Stimulated activated naive CD8-positive, alpha-beta T cell treated with anti-CD3 and anti-CD28 coated beads, Interleukin-15, Interleukin-2, amounts not matched to agents 100 ng/mL and 50 ng/mL, for 24 hours (primary cell): Measurements from ENCODE around the gene TTLL6.

Experiments
- H3K27ac Mint-ChIP-seq: one replicate; pipeline ENCODE4 v1.8.0; 2021; ENCODE audit warnings: mild to moderate bottlenecking, mixed read lengths
- H3K27me3 Mint-ChIP-seq: one replicate; pipeline ENCODE4 v1.8.0; 2021; ENCODE audit warnings: mixed read lengths
- H3K36me3 Mint-ChIP-seq: one replicate; pipeline ENCODE4 v1.8.0; 2021; ENCODE audit warnings: low read depth, mixed read lengths
- H3K4me1 Mint-ChIP-seq: one replicate; pipeline ENCODE4 v1.8.0; 2021; ENCODE audit warnings: low read depth, mixed read lengths
- H3K4me3 Mint-ChIP-seq: one replicate; pipeline ENCODE4 v1.8.0; 2021; ENCODE audit warnings: mild to moderate bottlenecking, mixed read lengths
- H3K9me3 Mint-ChIP-seq: one replicate; pipeline ENCODE4 v1.8.0; 2021; ENCODE audit warnings: mixed read lengths

Gene TTLL6

DNA sequence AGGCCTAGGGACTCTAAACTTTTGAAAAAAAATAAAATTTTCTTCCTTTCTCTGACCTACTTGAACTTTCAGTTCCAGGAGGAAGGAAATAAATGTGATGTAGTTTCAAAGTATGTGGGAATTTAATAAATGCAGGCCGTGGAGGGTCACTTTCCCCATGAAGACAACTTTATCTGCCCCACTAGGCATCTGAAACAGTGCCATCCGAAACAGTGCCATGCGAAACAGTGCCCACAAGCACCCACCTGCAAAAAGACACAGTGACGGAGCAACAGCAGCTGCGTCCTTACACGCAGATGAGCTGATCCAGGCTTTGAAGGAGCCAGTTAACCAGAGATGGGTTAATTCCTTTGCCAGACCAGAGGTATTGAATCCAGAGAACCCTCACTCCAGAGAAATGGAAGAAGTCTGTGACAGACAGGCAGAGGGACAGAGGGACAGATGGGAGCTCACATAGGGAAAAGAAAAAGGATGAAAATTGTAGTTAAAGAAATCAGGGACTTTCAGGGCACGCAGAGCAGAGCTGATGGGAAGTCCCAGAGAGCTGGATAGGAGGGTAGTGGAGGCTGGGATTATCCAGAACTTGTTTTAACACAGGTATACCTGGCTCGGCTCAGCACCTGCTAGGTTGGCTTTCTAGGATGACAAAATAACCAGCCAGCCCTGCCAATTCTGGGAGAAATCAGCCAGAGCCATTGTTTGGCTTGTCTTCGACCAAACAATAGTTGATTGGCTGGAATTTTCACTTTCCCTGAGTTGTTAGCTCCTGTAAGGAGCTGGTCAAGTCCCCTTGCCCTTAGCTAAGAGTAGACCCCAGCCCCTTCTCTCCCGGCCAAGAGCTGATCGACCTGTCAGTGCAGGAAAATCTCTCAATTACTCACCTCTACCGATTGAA is 71.4 kb downstream of the TTLL6 start:
- Mint-ChIP-seq H3K27ac (no peak overlapping the region), H3K9me3 (no peaks in the 10 kb centered on the region), H3K4me1 (no peaks in the 10 kb centered on the region)

GRCh38 chr17:48740537-48740936 is 76.5 kb downstream of the TTLL6 start:
- Mint-ChIP-seq H3K27ac (no peak overlapping the region), H3K9me3 (no peaks in the 10 kb centered on the region), H3K4me3 (no peak overlapping the region), H3K4me1 (peaks cover 5% of the 10 kb centered on the region), H3K27me3 (peaks cover 94% of the 10 kb centered on the region), H3K36me3 (no peaks in the 10 kb centered on the region)

More for the DNA sequence above, 71.4 kb downstream of the TTLL6 start:
- Mint-ChIP-seq H3K4me3 (no peak overlapping the region), H3K27me3 (peaks cover 93% of the 10 kb centered on the region), H3K36me3 (no peaks in the 10 kb centered on the region)

- peaks cover 5% of the 10 kb centered on the region for H3K4me1 Mint-ChIP-seq
- H3K27me3 Mint-ChIP-seq: peaks cover 94% of the 10 kb centered on the region
- H3K36me3 Mint-ChIP-seq: no peaks in the 10 kb centered on the region
- no peaks in the 10 kb centered on the region for H3K9me3 Mint-ChIP-seq
- peak overlapping the region; percentile 68 for H3K4me3 Mint-ChIP-seq
- H3K27ac Mint-ChIP-seq: no peak overlapping the region
These were observed 78.1 kb downstream of the TTLL6 start for GRCh38 chr17:48738803-48739526.

DNA sequence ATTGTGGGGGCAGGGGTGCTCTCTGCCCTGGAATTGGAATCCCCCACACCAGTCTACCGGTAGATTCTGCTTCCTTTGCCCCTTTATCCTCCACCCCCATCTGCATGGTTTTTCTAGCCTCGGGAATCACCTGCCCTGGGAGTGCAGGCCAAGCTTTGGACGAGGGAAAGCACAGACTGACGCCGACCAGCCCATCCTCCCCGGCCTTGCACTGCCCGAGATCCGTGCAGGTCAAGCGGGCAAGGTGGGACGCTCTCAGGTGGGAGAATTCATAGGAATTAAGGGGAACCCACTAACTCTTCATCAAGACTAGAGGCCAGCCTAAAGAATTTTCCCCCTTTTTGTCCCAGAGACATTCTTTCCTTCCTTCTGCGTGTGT is 78.6 kb downstream of the TTLL6 start:
- Mint-ChIP-seq H3K27ac (no peak overlapping the region), H3K36me3 (no peaks in the 10 kb centered on the region), H3K9me3 (no peaks in the 10 kb centered on the region), H3K4me1 (peaks cover 11% of the 10 kb centered on the region), H3K4me3 (no peak overlapping the region), H3K27me3 (peaks cover 94% of the 10 kb centered on the region)

DNA sequence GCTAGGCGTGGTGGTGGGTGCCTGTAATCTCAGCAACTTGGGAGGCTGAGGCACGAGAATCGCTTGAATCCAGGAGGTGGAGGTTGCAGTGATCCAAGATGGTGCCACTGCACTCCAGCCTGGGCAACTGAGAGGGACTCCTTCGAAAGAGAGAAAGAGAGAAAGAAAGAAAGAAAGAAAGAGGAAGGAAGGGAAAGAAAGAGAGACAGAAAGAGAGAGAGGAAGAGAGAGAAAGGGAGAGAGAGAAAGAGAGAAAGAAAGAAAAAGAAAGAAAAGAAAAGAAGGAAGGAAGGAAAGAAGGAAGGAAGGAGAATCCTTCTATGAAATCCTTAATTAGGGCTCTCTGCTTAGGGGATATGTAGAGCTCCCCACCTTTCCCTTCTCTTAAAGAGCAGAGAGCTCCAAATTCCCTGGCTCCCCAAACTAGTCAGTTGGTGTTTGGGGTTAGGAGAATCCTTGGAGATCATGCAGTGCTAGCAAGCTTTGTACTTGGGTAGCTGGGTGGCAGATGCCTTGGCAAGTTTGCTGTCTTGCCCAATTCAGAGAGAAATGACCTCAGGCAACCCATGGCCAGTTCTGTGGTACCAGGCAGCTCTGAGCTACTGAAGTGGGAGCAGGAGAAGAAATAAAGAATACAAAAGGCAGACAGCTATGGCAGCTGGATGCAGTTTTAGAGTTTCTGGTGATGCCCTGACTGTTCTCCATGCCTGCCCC is 79.5 kb downstream of the TTLL6 start:
- peaks cover 92% of the 10 kb centered on the region for H3K27me3 Mint-ChIP-seq
- peaks cover 18% of the 10 kb centered on the region for H3K4me1 Mint-ChIP-seq
- H3K27ac Mint-ChIP-seq: no peak overlapping the region
- no peak overlapping the region for H3K4me3 Mint-ChIP-seq
- H3K36me3 Mint-ChIP-seq: no peaks in the 10 kb centered on the region
- no peaks in the 10 kb centered on the region for H3K9me3 Mint-ChIP-seq

DNA sequence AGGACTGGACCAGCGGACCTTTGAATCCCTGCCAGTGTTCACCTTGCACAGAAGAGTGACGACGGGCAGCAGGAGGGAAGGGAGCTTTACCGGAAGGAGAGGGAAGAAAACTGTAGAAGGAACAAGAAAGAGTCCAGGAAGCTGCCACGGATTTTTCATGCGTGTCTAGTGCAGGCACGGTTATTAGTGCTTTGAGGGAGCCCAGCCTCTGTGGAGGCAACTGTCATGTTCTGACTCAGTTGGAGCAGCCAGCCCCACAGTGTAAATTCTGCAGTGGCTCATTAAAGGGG is 82.0 kb downstream of the TTLL6 start:
- H3K4me3 Mint-ChIP-seq: no peak overlapping the region
- H3K27me3 Mint-ChIP-seq: peaks cover 93% of the 10 kb centered on the region
- no peaks in the 10 kb centered on the region for H3K36me3 Mint-ChIP-seq
- peaks cover 20% of the 10 kb centered on the region for H3K4me1 Mint-ChIP-seq
- H3K9me3 Mint-ChIP-seq: no peaks in the 10 kb centered on the region
- no peak overlapping the region for H3K27ac Mint-ChIP-seq

DNA sequence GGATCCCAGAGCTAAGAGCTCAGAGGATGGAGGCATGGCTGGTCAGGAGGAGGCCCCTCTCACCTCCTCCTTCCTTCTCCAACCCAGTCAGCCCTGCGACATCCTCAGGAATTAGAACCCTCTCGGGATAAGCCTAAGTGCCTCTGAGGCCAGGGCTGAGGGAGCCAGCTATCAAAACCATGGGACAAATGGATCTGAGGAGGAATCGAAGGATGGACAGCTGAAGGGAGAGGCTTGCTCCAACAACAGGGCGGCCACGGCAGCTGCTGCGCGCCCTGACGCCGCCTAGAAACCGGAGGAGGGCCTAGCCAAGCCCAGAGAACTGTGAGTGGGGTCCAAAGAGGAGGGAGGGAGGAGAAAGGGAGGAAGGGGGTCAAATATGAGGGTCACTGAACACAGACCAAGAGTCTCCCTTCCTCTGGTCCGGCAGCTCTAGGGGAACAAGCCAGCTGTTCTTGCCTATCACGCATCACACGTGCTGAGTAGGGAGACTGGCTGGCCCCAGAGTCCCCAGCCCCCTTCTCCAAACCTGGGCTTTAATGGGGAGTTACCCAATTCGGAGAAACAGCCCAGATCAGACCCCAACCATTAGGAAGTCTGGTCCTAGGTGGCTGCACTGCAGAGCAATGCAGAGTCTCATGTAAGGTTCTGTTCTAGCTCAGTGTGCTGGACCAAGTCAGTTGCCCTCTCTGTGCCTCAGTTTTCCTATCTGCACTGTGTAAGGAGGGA is 82.5 kb downstream of the TTLL6 start:
- Mint-ChIP-seq H3K9me3 (no peaks in the 10 kb centered on the region), H3K27me3 (peaks cover 93% of the 10 kb centered on the region), H3K27ac (no peak overlapping the region), H3K4me1 (peaks cover 21% of the 10 kb centered on the region), H3K4me3 (no peak overlapping the region), H3K36me3 (no peaks in the 10 kb centered on the region)

DNA sequence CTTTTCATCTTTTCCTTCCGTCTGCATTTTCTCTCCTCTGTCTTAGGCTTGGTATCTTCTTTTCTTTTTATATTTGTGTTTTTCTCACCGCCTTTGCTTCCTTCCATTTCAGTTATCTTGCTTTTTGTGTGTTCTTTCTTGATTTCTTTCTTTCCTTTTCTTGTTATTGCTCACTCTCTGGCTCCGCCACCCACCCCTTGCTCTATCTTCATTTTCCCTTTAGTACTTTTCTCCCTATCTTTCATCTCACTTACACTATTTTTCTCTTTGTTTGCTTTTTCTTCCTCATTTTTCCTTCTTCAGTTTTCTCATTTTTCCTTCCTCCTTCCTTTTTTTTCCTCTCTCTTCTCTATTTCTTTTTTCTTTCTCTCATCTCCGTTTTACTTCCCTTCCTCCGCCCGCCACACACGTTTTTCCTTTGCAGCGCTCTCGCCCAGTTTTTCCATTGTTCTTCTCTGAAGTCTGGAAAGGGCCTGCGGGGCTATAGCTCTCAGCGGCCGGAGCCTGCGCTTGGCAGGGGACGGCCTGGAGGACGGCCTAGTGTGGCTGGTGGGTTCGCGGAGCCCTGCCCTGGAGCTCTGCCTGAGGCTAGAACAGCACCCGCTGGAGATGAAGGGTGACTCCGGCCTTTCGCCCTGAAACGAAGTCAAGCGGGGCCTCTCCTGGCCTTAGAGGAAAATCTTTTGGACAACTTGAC is 83.2 kb downstream of the TTLL6 start:
- Mint-ChIP-seq H3K36me3 (no peaks in the 10 kb centered on the region), H3K27me3 (peaks cover 93% of the 10 kb centered on the region), H3K4me3 (peak overlapping the region; percentile 47), H3K9me3 (no peaks in the 10 kb centered on the region), H3K27ac (no peak overlapping the region), H3K4me1 (peaks cover 19% of the 10 kb centered on the region)

DNA sequence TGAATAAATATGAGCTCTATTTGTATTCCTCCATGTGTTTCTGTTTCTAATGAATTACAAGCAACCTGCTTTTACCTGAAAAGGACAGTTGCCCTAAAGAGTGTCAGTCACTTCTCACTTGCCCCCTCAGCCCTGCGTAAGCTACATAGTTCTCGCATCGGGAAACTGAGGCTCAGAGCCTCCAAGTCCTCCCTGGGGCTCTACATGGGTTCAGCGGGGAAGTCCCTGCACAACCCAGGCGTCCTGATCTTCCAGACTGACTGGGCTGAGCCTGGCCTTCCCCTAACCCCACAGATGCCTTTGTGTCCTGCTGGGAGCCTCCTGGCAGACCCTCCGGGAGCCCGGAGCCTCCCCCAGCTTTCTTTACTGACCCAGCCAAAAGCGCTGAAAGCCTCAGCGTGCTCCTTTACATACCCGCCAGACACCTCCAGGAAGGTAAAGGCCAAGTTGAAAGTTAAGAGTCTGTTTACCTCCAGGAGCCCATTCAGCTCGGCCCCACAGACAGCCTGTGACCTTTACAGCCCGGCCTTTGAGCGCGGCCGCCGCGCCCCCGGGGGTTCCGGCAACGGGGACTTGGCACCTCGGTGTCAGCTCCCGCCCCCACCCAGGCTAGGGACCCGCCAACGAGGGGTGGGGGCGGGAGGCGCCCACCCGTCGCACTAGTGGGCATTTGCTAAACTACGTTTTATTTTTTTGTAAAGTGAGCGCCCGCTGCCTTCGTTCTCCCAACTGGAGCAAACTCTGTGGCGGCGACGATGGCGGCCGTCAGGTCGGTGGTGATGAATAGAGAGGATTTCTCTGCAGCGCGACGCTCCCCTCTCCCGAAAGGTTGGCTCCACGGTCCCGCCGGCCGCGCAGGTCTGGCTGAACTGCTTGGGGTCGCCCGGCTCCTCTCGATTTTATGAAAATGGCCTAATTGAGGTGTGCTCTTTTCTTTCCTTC is 84.1 kb downstream of the TTLL6 start:
- Mint-ChIP-seq H3K4me3 (peak overlapping the region; percentile 47), H3K36me3 (no peaks in the 10 kb centered on the region), H3K27me3 (peaks cover 93% of the 10 kb centered on the region), H3K4me1 (peaks cover 25% of the 10 kb centered on the region), H3K27ac (no peak overlapping the region), H3K9me3 (no peaks in the 10 kb centered on the region)

DNA sequence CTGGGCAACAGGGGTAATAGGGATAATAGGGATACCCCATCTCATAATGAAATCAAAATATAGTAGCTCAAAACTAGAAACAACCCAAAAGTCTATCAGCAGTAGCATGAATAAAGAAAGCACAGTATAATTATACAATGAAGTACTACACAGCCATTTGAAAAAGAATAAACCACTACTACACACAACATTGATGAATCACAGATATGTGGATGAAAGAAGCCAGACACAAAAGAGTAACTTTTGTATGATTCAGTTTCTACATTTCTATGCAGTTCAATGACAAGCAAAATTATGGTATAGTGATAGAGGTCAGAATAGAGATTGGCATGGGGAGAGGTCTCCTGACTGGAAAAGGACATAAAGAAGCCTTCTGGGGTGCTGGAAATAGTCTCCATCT is 85.7 kb downstream of the TTLL6 start:
- Mint-ChIP-seq H3K36me3 (no peaks in the 10 kb centered on the region), H3K27me3 (peaks cover 93% of the 10 kb centered on the region), H3K27ac (no peak overlapping the region), H3K4me3 (no peak overlapping the region), H3K9me3 (no peaks in the 10 kb centered on the region), H3K4me1 (peaks cover 26% of the 10 kb centered on the region)

DNA sequence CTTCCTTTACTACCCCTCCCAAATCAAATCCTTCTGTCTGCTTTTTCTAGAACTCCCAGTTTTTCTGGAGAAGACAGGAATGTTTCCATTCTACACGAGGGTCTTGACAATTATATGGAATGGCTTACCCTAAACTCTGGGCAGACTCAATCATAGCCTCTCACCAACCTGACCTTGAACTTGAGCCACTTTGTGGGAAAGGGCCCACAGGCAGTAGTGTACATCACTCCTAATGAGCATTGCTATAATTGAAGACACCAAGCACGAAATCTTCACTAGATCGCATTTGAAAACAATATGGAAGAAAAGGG is 86.8 kb downstream of the TTLL6 start:
- Mint-ChIP-seq H3K4me3 (no peak overlapping the region), H3K4me1 (peaks cover 27% of the 10 kb centered on the region), H3K27me3 (peaks cover 93% of the 10 kb centered on the region), H3K9me3 (no peaks in the 10 kb centered on the region), H3K27ac (no peak overlapping the region), H3K36me3 (no peaks in the 10 kb centered on the region)

GRCh38 chr17:48729335-48730239 is 87.4 kb downstream of the TTLL6 start:
- H3K4me1 Mint-ChIP-seq: peaks cover 31% of the 10 kb centered on the region
- no peak overlapping the region for H3K4me3 Mint-ChIP-seq
- no peak overlapping the region for H3K27ac Mint-ChIP-seq
- H3K9me3 Mint-ChIP-seq: no peaks in the 10 kb centered on the region
- no peaks in the 10 kb centered on the region for H3K36me3 Mint-ChIP-seq
- H3K27me3 Mint-ChIP-seq: peaks cover 93% of the 10 kb centered on the region
